GM19467 (cell line): Measurements from ENCODE around the gene ZFAND6.

Experiments
- ATAC-seq: cut with Tn5 transposase; IDR thresholded peaks from one replicate; pipeline ENCODE4 v1.9.1; 2021; ENCODE audit warnings: mild to moderate bottlenecking, moderate library complexity; ENCODE audit not compliant: unreplicated experiment

The ZFAND6 gene

GRCh38 chr15:80163897-80164296, 104.4 kb downstream of the ZFAND6 start:
- no peak for ATAC-seq

GRCh38 chr15:80167936-80168335, 108.5 kb downstream of the ZFAND6 start:
- ATAC-seq, result no peak

- no peak for ATAC-seq
Observed at GRCh38 chr15:80168421-80168820, 108.9 kb downstream of the ZFAND6 start.

- no peak for ATAC-seq
Observed at GRCh38 chr15:80169768-80170357, 110.4 kb downstream of the ZFAND6 start.

GRCh38 chr15:80170596-80170995, 111.1 kb downstream of the ZFAND6 start:
- no peak for ATAC-seq

- ATAC-seq, result no peak
Observed at GRCh38 chr15:80171787-80172186, 112.3 kb downstream of the ZFAND6 start.

- ATAC-seq, result no peak
Observed at GRCh38 chr15:80172401-80172800, 112.9 kb downstream of the ZFAND6 start.

GRCh38 chr15:80173022-80173759, 113.7 kb downstream of the ZFAND6 start:
- peak; percentile 76 for ATAC-seq

GRCh38 chr15:80174017-80174746, 114.7 kb downstream of the ZFAND6 start:
- no peak for ATAC-seq

GRCh38 chr15:80175436-80175835, 116.0 kb downstream of the ZFAND6 start:
- no peak for ATAC-seq

- ATAC-seq, result no peak
Observed at GRCh38 chr15:80176443-80176842, 117.0 kb downstream of the ZFAND6 start.

- ATAC-seq, result no peak
Observed at GRCh38 chr15:80177156-80177555, 117.7 kb downstream of the ZFAND6 start.

- ATAC-seq, result no peak
Observed at GRCh38 chr15:80179025-80179759, 119.7 kb downstream of the ZFAND6 start.

- ATAC-seq, result no peak
Observed at GRCh38 chr15:80179935-80180334, 120.5 kb downstream of the ZFAND6 start.

GRCh38 chr15:80180468-80180867, 121.0 kb downstream of the ZFAND6 start:
- no peak for ATAC-seq

GRCh38 chr15:80180986-80181385, 121.5 kb downstream of the ZFAND6 start:
- ATAC-seq, result no peak

GRCh38 chr15:80182611-80183261, 123.3 kb downstream of the ZFAND6 start:
- no peak for ATAC-seq

GRCh38 chr15:80183306-80183705, 123.8 kb downstream of the ZFAND6 start:
- ATAC-seq, result no peak

GRCh38 chr15:80183886-80184285, 124.4 kb downstream of the ZFAND6 start:
- ATAC-seq, result no peak

GRCh38 chr15:80184554-80184953, 125.1 kb downstream of the ZFAND6 start:
- ATAC-seq, result no peak

- ATAC-seq, result no peak
Observed at GRCh38 chr15:80185152-80185551, 125.7 kb downstream of the ZFAND6 start.
